Neutrophil (primary cell): Measurements from ENCODE around the gene SORCS2.

ENCODE experiments used
- H3K27ac ChIP-seq: fragments of 200-600 bp; sonication (generic); 2 replicates; pipeline ENCODE4 v1.5.1; 2016; ENCODE audit warnings: mild to moderate bottlenecking, moderate library complexity
- H3K27me3 ChIP-seq: fragments of 200-600 bp; sonication (generic); 2 replicates; pipeline ENCODE4 v1.6.0; 2016; ENCODE audit warnings: mild to moderate bottlenecking
- H3K36me3 ChIP-seq: fragments of 200-600 bp; sonication (generic); 2 replicates; pipeline ENCODE4 v1.5.1; 2017
- H3K4me1 ChIP-seq, 2 experiments: fragments of 200-600 bp in 1 of 2; sonication (generic) in 1 of 2; 1 replicate in 1 of 2; 2 replicates in 1 of 2; pipeline versions ENCODE4 v1.5.1 to v1.6.1; 2013 to 2016; ENCODE audit warnings: low read depth in 1 of 2, low read length in 1 of 2, mild to moderate bottlenecking in 1 of 2, moderate library complexity in 1 of 2; ENCODE audit not compliant: control insufficient read depth in 1 of 2, insufficient read depth in 1 of 2
- H3K4me3 ChIP-seq, 2 experiments: fragments of 200-600 bp in 1 of 2; sonication (generic) in 1 of 2; 1 replicate in 1 of 2; 2 replicates in 1 of 2; pipeline ENCODE4 v1.5.1; 2013 to 2016; ENCODE audit warnings: low read depth in 1 of 2, low read length in 1 of 2, mild to moderate bottlenecking in 1 of 2, moderate library complexity in 1 of 2
- H3K9me3 ChIP-seq: fragments of 200-600 bp; sonication (generic); 2 replicates; pipeline ENCODE4 v1.5.1; 2016
- CTCF ChIP-seq: fragments of 200-600 bp; sonication (generic); IDR thresholded peaks from 2 replicates; pipeline ENCODE4 v1.5.1; 2016; ENCODE audit warnings: antibody characterized with exemption

Gene SORCS2

GRCh38 chr4:7202411-7202810 is 10.1 kb downstream of the SORCS2 start:
- Histone ChIP-seq H3K4me3 (no peak overlapping the region), H3K27me3 (peaks cover 47% of the 10 kb centered on the region), H3K4me1 (no peaks in the 10 kb centered on the region), H3K9me3 (no peaks in the 10 kb centered on the region), H3K27ac (no peak overlapping the region), H3K36me3 (no peaks in the 10 kb centered on the region)
- no peak for TF ChIP-seq CTCF

- Histone ChIP-seq H3K36me3 (no peaks in the 10 kb centered on the region), H3K9me3 (no peaks in the 10 kb centered on the region), H3K4me3 (no peak overlapping the region), H3K27ac (no peak overlapping the region), H3K27me3 (peaks cover 35% of the 10 kb centered on the region), H3K4me1 (no peaks in the 10 kb centered on the region)
- TF ChIP-seq CTCF = no peak
Measured at GRCh38 chr4:7204656-7205387, 12.5 kb downstream of the SORCS2 start.

GRCh38 chr4:7206385-7206784 is 14.0 kb downstream of the SORCS2 start:
- Histone ChIP-seq H3K4me3 (no peak overlapping the region), H3K36me3 (no peaks in the 10 kb centered on the region), H3K4me1 (no peaks in the 10 kb centered on the region), H3K27me3 (peaks cover 22% of the 10 kb centered on the region), H3K27ac (no peak overlapping the region), H3K9me3 (no peaks in the 10 kb centered on the region)
- no peak for TF ChIP-seq CTCF

- no peak for TF ChIP-seq CTCF
Measured at GRCh38 chr4:7206911-7207567, 14.7 kb downstream of the SORCS2 start.

GRCh38 chr4:7207628-7208231 is 15.4 kb downstream of the SORCS2 start:
- TF ChIP-seq CTCF = no peak
- H3K27me3 ChIP-seq = peaks cover 9% of the 10 kb centered on the region
- no peak overlapping the region for H3K4me3 ChIP-seq
- H3K9me3 ChIP-seq = no peaks in the 10 kb centered on the region
- H3K36me3 ChIP-seq = no peaks in the 10 kb centered on the region
- H3K27ac ChIP-seq = no peak overlapping the region
- no peaks in the 10 kb centered on the region for H3K4me1 ChIP-seq

More at GRCh38 chr4:7206911-7207567, 14.7 kb downstream of the SORCS2 start:
- Histone ChIP-seq H3K4me1 (no peaks in the 10 kb centered on the region), H3K4me3 (no peak overlapping the region), H3K27me3 (peaks cover 15% of the 10 kb centered on the region), H3K27ac (no peak overlapping the region), H3K9me3 (no peaks in the 10 kb centered on the region), H3K36me3 (no peaks in the 10 kb centered on the region)
